HG03135 (cell line): ENCODE results near the gene GALNT9.
"Not testable (repeated sequence)": the region's sequence is repeated elsewhere in the genome, so short reads cannot be mapped to it uniquely, and the experiment has no call there.

Source experiments
- ATAC-seq: cut with Tn5 transposase; IDR thresholded peaks from one replicate; pipeline ENCODE4 v1.9.1; 2021; ENCODE audit warnings: mild to moderate bottlenecking, moderate library complexity; ENCODE audit not compliant: unreplicated experiment

The GALNT9 gene

DNA sequence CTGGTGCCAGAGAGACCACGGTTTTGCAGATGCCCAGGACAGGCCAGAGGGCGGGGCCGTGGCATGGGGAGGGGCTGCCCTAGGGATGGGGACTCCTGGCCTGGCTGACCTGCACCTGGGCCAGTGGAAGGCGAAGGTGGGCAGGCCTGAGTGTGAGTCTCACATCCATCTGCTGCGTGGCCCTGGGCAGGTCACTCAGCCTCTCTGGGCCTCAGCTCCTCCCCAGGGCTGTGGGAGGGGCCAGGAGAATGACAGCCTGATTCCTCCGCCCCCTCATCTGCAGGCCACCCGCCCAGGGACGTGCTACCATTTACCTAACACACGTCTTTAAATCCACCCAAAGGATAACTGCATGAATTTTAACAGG lies 90.9 kb downstream of the GALNT9 start:
- no peak for ATAC-seq

DNA sequence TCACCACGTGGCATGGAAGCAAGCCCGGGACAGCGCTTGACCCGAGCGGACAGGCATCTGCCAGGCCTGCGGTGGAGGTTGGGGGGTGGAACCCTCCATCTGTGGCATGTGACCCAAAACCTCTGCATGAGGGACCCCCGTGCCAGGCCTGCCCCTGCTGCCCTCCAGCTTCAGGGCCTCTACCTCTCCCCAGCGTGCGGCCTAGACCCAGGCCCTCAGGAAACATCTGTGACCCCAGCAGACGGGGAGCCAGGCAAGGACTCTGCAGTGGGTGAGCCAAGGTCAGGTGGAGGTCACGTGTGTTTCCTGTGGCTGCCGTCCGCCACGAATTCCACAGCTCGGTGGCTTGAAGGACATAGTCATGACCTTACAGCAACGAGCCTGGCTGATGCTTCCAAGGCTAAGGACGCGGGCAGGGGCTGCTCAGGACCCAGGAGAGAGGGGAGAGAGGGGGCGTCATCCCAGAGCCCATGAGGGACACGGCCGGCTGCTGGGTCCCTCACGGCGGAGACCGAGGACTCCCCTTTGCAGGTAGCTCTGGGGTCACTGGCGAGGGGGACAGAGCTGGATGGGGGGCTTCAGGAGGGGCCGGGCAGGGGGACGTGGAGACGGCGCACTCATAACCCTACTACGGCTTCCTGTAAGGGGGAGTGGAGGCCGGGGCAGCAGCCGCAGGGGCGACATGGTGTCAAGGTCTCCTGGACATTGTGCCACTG lies 91.5 kb downstream of the GALNT9 start:
- no peak for ATAC-seq

DNA sequence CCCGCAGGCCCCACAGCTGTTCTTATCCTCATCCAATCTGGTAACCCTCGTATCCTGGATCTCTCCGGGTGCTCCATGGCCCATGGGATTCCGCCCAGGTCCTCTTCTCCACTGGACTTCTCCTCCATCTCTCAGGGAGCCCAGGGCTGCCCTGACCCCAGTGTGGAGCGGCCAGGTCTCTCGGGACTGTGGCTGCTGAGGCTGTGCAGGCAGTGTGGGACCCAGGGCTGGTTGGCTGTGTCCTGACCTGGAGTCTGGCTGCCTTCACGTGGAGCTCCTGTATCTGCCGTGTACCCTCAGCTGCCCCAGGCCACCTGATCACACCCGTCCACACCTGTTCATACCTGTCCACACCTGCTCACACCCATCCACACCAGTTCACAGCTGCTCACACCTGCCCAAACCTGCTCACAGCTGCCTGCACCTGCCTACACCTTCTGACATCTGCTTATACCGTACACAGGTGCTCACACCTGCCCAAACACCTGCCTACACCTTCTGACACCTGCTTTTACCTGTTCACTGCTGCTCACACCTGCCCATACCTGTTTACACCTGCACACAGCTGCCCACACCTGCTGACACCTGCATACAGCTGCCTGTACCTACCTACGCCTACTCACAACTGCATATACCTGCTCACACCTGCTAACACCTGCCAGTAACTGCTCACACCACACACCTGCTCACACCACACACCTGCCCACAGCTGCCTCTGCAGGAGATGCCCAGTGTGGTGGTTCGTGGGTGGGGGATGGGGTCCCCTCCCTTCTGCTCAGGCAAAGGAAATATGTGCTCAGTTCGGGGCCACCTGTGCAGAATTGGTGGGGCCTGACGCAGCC lies 92.2 kb downstream of the GALNT9 start:
- no peak for ATAC-seq

DNA sequence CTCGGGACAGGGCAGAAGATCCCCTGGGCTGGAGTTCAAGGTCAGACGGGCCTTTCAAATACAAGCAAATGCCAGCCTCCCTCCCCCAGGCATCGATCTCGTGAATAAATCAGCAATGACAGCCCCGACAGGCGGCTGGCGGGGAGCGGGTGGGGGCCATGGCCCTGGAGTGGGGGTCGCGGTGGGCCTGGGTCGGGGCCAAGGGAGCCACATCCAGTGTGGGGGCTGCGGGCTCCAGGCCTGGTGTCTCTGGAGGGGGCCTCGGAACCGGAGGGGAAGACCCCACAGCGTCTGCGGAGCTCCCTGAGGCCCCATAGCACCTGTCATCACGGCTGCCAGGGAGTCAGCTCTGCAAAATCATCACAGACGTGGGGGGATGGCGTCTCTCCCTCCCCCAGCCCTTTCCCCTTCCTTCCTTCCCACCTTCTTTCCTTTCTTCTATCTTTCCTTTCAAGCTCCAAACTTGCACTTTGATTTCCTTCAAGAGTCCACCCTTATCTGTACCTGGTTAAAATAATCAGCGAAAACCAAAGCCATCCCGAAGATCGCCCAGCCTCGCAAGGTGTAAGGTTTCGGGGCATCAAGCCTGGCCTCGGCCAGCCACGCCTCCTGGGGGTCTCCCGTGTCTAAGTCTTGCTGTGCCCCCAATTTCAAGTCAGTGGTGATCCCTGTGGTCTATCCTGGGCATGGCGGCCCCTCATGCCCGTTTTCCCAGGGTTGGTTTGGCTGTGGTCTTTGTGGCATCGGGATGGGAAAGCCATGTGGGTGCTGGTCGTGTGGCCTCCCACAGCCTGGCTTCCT lies 93.1 kb downstream of the GALNT9 start:
- no peak for ATAC-seq

DNA sequence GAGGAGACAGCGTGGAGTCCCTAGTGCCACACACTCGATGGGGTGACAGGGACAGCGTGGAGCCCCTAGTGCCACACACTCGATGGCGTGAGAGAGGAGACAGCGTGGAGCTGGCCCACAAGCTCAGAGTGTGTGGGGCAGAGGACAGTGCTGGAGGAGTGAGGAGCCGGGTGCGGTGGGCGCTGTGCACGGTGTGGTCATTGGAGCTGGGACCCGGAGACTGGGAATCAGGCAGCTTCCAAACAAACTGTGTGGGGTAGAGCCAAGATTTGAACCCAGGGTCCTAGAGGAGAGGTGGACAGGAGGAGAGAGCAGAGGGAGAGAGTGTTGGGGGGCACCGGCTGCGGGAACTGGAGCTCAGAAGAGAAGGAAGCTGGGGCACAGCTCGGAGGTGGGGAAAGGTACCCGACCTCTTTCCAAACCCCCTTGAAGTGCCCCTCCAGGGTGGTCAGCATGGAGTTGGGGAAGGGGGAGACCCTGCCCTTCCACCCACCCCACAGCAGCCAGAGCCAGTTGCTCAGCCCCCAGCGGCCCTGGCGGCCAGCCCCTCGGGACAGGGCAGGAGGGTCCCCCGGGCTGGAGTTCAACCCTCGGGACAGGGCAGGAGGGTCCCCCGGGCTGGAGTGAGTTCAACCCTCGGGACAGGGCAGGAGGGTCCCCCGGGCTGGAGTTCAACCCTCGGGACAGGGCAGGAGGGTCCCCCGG lies 94.1 kb downstream of the GALNT9 start:
- no peak for ATAC-seq

DNA sequence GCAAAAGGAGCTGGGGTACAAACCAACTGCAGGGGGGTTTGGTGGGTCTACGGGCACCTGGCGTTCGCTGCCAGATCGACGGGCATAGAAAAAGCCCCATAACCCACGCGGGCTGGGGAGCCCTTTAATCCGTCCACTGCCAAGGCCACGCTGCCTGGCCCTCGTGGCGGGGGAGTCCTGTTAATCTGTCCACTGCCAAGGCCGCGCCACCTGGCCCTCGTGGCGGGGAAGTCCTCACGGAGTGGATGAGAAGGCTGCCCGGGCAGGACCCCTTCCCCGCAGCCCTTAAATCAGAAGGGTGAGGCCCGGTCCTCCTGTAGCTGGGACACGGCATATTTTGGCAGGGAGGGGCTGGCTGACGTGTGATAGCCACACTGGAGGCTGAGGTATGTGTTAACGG lies 99.0 kb downstream of the GALNT9 start:
- ATAC-seq: no peak

DNA sequence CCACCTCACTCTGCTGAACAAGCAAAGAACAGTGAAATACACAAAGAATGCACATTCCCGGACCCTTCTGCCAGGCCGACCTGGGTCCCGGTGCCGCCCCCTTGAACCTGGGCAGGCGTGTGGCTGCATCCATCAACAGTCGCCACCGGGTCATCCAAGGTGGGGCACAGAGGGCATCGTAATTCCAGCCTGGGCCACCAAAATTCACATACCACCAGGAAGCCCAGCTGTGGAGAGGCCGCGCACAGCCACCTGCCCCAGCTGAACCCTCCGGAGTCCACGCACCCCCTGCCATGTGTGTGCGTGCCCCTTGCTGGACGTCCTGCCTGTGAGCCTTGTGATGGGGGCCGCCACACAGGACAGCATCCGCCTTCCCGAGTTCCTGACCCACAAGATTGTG lies 99.5 kb downstream of the GALNT9 start:
- no peak for ATAC-seq

DNA sequence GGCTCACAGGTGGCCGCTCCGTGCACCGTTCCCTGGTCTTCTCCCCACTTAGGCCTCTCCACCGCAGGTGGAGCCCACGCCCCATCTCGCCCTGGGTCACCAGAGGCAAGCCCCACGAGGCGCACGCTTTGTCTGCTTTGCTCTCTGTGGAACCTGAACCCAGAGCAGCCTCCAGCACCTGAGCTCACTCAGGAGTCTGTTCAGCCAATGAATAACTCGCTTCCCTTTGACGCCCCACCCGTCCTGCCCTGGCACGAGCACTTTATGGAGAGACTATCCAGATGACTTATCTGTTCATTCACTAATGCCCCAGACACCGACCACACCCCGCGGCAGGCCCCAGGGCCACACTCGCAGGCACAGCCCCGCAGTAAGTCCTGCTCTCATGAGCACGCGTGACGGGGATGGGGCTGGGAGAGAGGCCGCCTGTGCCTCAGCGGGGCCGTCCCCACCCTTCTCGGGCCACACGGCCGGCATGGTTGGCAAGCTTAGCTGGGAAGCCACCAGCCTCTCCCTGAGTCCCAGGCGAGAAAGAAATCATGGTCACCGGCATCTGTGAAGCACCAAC lies 100.1 kb downstream of the GALNT9 start:
- ATAC-seq: no peak

DNA sequence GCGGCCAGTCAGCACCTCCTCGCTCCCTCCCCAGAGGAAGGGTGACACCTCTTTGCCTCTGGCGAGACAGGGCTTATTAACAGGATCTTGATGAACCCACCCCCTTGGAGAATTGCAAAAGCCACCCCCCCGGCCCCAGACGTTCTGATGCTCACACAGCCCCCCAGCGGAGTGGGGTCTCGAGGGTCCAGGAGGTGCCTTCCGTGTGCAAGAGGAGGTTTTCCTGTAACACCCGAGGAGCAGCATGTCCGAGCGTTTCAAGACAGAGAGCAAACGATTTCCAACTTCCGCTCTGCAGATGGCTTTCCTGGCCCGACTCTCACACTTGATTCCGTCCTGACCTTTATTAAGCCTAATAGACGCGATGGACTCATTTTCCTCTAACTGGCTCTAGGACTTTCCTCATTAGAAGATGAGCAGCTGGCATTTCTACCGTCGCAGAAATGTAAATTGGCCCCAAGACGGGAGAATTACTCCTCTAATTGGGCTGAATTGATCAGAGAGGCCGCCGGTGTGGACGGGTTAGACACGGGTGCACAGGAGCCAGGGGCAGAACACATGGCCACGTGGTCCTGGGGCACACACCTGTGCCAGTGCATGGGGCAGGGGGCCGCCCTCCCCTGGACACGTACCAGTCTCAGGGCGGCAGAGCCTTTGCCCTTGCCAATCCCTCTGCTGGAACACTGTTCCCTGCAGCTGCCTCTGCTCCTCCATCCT lies 100.8 kb downstream of the GALNT9 start:
- no peak for ATAC-seq

DNA sequence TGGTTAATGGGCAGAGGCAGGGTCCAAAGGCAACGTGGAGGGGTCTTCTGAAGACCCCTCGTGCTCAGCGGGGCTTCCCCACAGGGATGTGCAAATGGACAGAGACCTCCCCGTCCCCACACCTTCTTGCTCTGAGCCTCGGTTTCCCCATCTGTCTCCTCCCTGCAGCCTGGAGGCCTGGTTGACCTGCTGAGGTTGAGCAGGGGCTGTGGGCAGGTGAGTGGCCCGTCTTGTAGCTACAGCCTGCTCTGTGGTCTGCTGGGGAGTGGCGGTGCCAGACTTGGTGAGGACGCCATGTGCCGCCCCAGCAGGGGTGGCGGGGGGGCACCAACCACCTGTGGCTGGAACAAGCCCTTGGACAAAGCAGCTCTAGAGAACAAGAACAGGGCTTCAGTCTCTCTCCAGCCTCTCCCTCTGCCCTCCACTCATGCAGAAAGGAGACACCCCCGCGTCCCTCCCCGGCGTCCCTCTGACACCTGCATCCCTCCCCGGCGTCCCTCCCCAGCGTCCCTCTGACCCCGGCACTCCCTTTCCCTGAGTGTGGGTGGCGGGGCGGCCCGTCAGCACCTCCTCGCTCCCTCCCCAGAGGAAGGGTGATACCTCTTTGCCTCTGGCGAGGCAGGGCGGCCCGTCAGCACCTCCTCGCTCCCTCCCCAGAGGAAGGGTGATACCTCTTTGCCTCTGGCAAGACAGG lies 101.5 kb downstream of the GALNT9 start:
- no peak for ATAC-seq

DNA sequence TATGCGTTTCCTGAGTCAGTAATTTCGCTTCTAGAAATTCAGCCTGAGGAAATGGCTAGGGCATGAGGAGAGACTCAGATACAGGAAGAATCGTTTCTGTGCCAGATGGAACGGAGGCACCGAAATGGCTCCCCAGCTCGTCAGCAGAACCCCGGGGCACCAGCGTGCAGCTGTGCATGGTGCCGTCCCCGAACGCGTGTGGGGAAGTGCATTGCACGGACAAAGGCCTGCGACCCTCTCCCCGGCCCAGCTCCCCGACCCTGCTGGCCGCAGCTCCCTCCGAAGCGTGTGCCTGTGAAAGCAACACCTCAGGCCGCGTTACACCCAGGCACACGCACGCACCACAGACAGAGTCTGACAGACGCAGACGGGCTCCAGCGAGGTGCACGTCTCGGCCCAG lies 102.3 kb downstream of the GALNT9 start:
- no peak for ATAC-seq

DNA sequence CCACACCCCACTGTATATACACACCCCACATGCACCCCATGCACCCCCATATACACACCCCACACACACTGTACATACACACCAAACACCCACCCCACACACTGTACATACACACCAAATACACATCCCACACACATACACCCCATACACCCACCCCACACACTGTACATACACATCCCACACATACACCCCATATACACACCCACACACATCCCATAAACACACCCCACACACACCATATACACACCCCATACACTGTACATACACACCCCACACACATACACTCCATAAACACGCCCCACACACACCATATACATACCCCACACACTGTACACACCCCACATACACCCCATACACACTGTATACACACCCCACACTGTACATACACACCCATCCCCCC lies 102.8 kb downstream of the GALNT9 start:
- ATAC-seq: no peak

DNA sequence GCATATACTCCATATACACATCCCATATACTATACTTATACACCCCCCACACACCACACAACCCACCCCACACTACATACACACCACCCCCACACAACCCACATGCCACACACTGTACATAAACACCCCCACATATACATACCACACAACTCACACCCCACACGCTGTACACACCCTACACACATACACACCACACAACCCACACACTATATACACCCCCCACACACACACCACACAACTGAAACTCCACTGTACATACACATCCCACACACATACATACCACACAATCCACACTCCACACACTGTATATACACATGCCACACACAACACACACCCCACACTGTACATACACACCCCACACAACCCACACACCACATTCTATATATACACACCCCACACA lies 104.2 kb downstream of the GALNT9 start:
- no peak for ATAC-seq

DNA sequence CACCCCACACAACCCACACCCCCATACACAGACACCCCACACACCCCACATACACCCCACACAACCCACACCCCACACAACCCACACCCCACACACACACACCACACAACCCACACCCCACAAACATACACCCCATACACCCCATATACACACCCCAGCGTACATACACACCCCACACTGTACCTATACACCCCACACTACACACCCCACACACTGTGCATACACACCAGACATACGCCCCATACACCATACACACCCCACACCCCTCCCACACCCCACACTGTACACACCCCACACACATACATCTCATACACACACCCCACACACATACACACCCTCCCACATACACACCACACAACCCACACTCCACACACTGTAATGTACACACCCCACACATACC lies 104.9 kb downstream of the GALNT9 start:
- no peak for ATAC-seq

DNA sequence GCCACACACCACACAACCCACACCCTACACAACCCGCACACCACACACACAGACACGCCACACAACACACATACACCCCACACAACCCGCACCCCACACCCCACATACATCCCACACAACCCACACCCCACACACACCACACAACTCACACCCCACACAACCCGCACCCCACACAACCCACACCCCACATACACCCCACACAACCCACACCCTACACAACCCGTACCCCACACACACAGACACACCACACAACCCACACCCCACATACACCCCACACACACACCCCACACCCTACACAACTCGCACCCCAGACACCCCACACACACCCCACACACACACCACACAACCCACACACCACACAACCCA lies 106.6 kb downstream of the GALNT9 start:
- ATAC-seq: no peak

DNA sequence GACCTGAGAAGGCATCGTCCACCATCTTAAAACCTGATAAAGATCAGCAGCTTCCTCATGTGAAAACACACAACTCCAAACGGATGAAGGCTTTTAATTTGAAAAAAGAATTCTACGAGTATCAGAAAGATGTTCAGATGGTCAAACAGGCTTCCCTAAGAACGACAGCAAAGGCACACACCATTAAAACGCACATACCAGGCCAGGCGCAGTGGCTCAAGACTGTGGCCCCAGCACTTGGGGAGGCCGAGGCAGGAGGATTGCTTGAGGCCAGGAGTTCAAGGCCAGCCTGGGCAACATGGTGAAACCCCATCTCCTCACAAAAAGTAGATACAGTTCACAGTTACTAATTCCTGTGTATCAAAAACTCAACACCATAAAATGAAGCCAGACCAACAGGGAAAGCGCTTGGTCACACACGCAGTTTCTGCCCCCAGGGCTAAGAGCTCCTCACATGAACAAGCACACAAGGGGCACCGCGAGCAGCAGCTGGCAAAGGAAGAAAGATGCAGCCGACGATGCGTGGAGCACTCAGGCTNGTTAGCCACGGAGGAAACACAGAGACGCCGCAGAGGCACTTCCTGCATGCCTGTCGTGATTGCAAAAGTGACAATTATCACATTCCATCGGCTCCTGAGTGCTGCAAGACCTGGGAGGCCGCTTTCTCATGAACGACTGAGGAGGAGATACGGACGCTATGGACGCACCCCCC lies 107.1 kb downstream of the GALNT9 start:
- no peak for ATAC-seq

DNA sequence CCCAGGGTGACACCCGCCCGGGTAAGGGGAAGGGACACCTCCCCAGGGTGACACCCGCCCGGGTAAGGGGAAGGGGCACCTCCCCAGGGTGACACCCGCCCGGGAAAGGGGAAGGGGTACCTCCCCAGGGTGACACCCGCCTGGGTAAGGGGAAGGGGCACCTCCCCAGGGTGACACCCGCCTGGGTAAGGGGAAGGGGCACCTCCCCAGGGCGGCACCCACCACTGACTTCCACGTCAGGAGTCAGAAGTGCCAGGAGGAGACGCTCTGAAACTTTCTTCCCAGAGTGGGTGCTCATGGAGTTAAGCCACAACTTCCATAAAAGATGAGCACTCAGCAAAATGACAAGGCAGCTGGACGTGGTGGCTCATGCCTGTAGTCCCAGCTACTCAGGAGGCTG lies 109.6 kb downstream of the GALNT9 start:
- ATAC-seq: not testable (repeated sequence)

DNA sequence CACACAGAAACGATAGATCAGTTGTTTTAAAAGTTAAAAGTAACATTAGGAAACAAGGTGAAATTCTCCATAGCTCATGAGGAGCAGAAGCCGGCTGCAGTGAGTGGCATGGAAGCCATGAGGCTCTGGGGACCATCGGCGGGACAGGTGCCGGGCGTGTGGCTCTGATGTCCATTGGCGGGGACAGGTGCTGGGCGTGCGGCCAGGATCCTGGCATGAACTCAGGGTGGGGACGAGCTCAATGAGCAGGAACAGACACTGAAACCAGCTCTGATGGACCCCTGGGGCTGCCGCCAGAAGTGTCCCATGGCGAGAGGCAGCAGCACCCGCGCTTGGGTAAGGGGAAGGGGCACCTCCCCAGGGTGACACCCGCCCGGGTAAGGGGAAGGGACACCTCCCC lies 110.1 kb downstream of the GALNT9 start:
- ATAC-seq: no peak

DNA sequence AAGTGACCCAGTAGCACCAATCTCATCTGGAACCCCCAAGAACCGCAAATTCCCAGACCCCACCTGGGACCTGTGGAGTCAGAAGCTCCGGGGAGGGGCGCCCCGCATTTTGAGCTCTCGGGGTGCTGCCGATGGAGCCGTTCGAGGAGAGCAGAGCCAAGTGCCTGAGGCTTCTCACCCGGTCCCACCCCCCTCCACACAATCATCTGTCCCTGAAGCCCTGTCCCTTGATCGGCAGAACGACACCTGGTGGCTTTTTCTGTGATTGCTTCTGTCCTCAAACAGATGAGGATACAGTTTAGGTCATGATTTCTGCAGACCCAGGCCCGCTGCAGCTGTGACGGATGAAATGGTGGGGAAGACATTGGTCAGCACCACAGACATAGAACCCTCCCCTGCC lies 110.5 kb downstream of the GALNT9 start:
- ATAC-seq: no peak
